Measurements from ENCODE around the gene ESM1. TPM values are rescaled to one million over a fixed set of nuclear protein-coding genes. Genes with fewer than 3 reads are reported as not detected.

The ESM1 gene
- total RNA-seq, 1 experiment from 2014 or later: not detected

DNA sequence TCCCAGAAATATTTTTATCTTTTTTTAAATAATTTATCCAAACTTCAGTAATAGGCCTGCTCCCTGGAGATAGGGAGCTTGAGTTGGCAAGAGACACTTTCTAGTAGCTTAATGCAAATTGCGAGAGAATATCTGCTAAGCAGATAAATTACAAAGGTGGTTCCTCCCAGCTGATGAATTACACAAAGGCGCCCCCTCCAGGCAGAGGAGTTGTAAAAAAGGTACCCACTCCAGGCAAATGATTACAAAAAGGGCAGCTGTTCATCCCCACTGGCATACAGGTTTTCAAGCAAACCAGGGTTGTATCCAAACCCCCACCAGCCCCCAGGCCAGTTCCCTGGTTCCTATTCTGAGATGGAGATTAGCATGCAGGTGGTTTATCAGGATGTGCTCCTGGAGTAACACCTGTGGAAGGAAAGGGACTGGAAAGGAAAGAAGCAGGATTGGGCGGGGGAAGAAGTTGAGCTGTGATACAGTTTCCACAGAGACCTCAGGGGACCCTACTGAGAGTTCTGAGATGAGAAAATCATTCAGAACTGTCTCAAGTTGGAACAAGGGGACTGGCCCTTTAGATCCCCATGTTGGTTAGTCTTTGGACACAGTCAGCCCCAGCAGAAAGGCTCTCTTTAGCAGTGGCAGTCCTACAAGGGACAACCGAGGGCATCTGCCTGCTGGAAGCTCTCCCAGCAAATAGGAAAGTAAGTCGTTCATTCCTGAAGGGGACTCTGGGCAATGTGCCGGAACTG is 25.5 kb downstream of the ESM1 start:
- Mint-ChIP-seq H3K27me3 (ENCODE audit: insufficient read depth, unreplicated experiment) (peaks cover 26% of the 10 kb centered on the region), H3K36me3 (ENCODE audit: insufficient read depth, unreplicated experiment) (no peaks in the 10 kb centered on the region), H3K27ac (ENCODE audit: unreplicated experiment) (no peak overlapping the region), H3K4me1 (ENCODE audit: low read depth, unreplicated experiment) (no peaks in the 10 kb centered on the region), H3K4me3 (ENCODE audit: unreplicated experiment) (no peak overlapping the region), H3K9me3 (ENCODE audit: unreplicated experiment) (no peaks in the 10 kb centered on the region)
- POLR2A ChIA-PET: interaction anchor here (0.6 kb wide), 1 partner anchor 306 kb away, joined by 3 read pairs; no protein-coding TSS in a partner anchor
- H3K4me1 ChIP-seq: no peaks in the 10 kb centered on the region
- TF ChIP-seq, protein P1, sequence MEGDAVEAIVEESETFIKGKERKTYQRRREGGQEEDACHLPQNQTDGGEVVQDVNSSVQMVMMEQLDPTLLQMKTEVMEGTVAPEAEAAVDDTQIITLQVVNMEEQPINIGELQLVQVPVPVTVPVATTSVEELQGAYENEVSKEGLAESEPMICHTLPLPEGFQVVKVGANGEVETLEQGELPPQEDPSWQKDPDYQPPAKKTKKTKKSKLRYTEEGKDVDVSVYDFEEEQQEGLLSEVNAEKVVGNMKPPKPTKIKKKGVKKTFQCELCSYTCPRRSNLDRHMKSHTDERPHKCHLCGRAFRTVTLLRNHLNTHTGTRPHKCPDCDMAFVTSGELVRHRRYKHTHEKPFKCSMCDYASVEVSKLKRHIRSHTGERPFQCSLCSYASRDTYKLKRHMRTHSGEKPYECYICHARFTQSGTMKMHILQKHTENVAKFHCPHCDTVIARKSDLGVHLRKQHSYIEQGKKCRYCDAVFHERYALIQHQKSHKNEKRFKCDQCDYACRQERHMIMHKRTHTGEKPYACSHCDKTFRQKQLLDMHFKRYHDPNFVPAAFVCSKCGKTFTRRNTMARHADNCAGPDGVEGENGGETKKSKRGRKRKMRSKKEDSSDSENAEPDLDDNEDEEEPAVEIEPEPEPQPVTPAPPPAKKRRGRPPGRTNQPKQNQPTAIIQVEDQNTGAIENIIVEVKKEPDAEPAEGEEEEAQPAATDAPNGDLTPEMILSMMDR (IDR thresholded peaks at IDR 0.05; ENCODE audit: insufficient read depth in 1 of 2, low read depth in 1 of 2, low read length in 1 of 2, severe bottlenecking in 1 of 2, unreplicated experiment in 1 of 2): peak in 1 of 2 experiments; percentile 20
- CTCF ChIA-PET: interaction anchor here (0.8 to 1.7 kb wide), 3 partner anchors 16 to 200 kb away, joined by 4 to 5 read pairs (median 5); partner anchors contain the start of gene GPX8
- no peaks in the 10 kb centered on the region for H3K27me3 ChIP-seq (replicated peaks; ENCODE audit: control insufficient read depth, insufficient read depth, low read length)
- H3K36me3 ChIP-seq (ENCODE audit: control insufficient read depth, insufficient read depth, low read length): no peaks in the 10 kb centered on the region
- peak in 1 of 2 experiments; percentile 29 for DNase-seq
- no peaks in the 10 kb centered on the region for H3K9me3 ChIP-seq
- no peak overlapping the region for H3K4me3 ChIP-seq (ENCODE audit: low read depth, low read length)
- intact Hi-C loops (cut with micrococcal nuclease; ENCODE audit: unreplicated experiment): no loop called here
- no TSS peak for BruUV-seq (replicated peaks)

- TF ChIP-seq, protein P1 (IDR thresholded peaks at IDR 0.05; ENCODE audit: insufficient read depth in 1 of 2, low read depth in 1 of 2, low read length in 1 of 2, severe bottlenecking in 1 of 2, unreplicated experiment in 1 of 2): no peak
- no peaks in the 10 kb centered on the region for H3K36me3 ChIP-seq (ENCODE audit: control insufficient read depth, insufficient read depth, low read length)
- no peak overlapping the region for H3K27ac Mint-ChIP-seq (ENCODE audit: unreplicated experiment)
- CTCF ChIA-PET: interaction anchor here (1.2 kb wide), 1 partner anchor 12 kb away, joined by 4 read pairs; no protein-coding TSS in a partner anchor
- H3K4me1 Mint-ChIP-seq (ENCODE audit: low read depth, unreplicated experiment): no peaks in the 10 kb centered on the region
- H3K4me1 ChIP-seq: no peaks in the 10 kb centered on the region
- H3K4me3 Mint-ChIP-seq (ENCODE audit: unreplicated experiment): no peak overlapping the region
- H3K27me3 Mint-ChIP-seq (ENCODE audit: insufficient read depth, unreplicated experiment): peaks cover 20% of the 10 kb centered on the region
- no peaks in the 10 kb centered on the region for H3K9me3 Mint-ChIP-seq (ENCODE audit: unreplicated experiment)
- H3K27me3 ChIP-seq (replicated peaks; ENCODE audit: control insufficient read depth, insufficient read depth, low read length): no peaks in the 10 kb centered on the region
- DNase-seq: no peak
- no peak overlapping the region for H3K4me3 ChIP-seq (ENCODE audit: low read depth, low read length)
- H3K9me3 ChIP-seq: 0 out of 2 replicates have a peak, but pooled peaks cover 5% of the 10 kb centered on the region
- intact Hi-C loops (cut with micrococcal nuclease; ENCODE audit: unreplicated experiment): no loop called here
- H3K36me3 Mint-ChIP-seq (ENCODE audit: insufficient read depth, unreplicated experiment): no peaks in the 10 kb centered on the region
- no TSS peak for BruUV-seq (replicated peaks)
- POLR2A ChIA-PET: no interaction called here
These were observed 28.5 kb downstream of the ESM1 start for GRCh38 chr5:54956922-54957321.

DNA sequence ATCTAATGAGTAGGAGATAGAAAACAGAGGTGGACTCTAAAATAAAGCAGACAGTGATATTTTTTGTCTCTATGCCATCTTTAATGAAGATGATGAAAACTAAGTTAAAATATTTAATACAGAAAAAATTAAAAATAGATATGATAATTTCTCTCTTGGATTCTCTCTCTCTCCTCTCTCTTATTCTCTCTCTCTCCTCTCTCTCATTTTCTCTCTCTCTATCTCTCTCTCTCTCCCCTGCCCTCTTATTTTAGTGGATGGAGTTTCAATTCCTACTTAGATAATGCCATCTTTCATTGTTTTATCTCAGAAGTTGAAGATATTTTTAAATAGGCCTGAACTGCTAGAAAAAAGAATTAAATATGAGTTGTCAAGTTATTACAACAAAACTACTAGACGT is 38.2 kb downstream of the ESM1 start:
- no peak overlapping the region for H3K4me3 ChIP-seq (ENCODE audit: low read depth, low read length)
- Mint-ChIP-seq H3K4me3 (ENCODE audit: unreplicated experiment) (no peak overlapping the region), H3K4me1 (ENCODE audit: low read depth, unreplicated experiment) (no peaks in the 10 kb centered on the region), H3K27ac (ENCODE audit: unreplicated experiment) (no peak overlapping the region), H3K9me3 (ENCODE audit: unreplicated experiment) (no peaks in the 10 kb centered on the region), H3K36me3 (ENCODE audit: insufficient read depth, unreplicated experiment) (no peaks in the 10 kb centered on the region), H3K27me3 (ENCODE audit: insufficient read depth, unreplicated experiment) (peaks cover 24% of the 10 kb centered on the region)
- H3K4me1 ChIP-seq: no peaks in the 10 kb centered on the region
- no peaks in the 10 kb centered on the region for H3K27me3 ChIP-seq (replicated peaks; ENCODE audit: control insufficient read depth, insufficient read depth, low read length)
- TF ChIP-seq, protein P1 (IDR thresholded peaks at IDR 0.05; ENCODE audit: insufficient read depth in 1 of 2, low read depth in 1 of 2, low read length in 1 of 2, severe bottlenecking in 1 of 2, unreplicated experiment in 1 of 2): no peak
- no peaks in the 10 kb centered on the region for H3K9me3 ChIP-seq
- DNase-seq: no peak
- CTCF ChIA-PET: no interaction called here
- intact Hi-C loops (cut with micrococcal nuclease; ENCODE audit: unreplicated experiment): no loop called here
- BruUV-seq (replicated peaks): no TSS peak
- POLR2A ChIA-PET: no interaction called here
- no peaks in the 10 kb centered on the region for H3K36me3 ChIP-seq (ENCODE audit: control insufficient read depth, insufficient read depth, low read length)
